Measurements from ENCODE around the gene FCHSD2.

- TF ChIP-seq ZNF407 (CRISPR knock-in tag; IDR thresholded peaks at IDR 0.05; ENCODE audit: not compliant biosample characterization) (no peak), KDM5A (IDR thresholded peaks at IDR 0.05; ENCODE audit: borderline replicate concordance, low read length) (no peak), POLR2A (IDR thresholded peaks at IDR 0.05; ENCODE audit: insufficient read depth in 1 of 2, low read depth in 2 of 2, low read length in 2 of 2) (no peak), ZSCAN30 (CRISPR knock-in tag; IDR thresholded peaks at IDR 0.05) (no peak), ZBTB33 (CRISPR knock-in tag; IDR thresholded peaks at IDR 0.05) (no peak), AGO1 (IDR thresholded peaks at IDR 0.05; ENCODE audit: low read depth, low read length, poor library complexity, severe bottlenecking) (no peak)
Observed at GRCh38 chr11:73129198-73129597, 12.9 kb downstream of the FCHSD2 start.
